Measurements from ENCODE around the gene AHRR. TPM values are rescaled to one million over a fixed set of nuclear protein-coding genes. Genes with fewer than 3 reads are reported as not detected.
"Not testable (repeated sequence)": the region's sequence is repeated elsewhere in the genome, so short reads cannot be mapped to it uniquely, and the experiment has no call there.

AHRR gene
- total RNA-seq, 1 donor from 2014 or later = 0.29 TPM

DNA sequence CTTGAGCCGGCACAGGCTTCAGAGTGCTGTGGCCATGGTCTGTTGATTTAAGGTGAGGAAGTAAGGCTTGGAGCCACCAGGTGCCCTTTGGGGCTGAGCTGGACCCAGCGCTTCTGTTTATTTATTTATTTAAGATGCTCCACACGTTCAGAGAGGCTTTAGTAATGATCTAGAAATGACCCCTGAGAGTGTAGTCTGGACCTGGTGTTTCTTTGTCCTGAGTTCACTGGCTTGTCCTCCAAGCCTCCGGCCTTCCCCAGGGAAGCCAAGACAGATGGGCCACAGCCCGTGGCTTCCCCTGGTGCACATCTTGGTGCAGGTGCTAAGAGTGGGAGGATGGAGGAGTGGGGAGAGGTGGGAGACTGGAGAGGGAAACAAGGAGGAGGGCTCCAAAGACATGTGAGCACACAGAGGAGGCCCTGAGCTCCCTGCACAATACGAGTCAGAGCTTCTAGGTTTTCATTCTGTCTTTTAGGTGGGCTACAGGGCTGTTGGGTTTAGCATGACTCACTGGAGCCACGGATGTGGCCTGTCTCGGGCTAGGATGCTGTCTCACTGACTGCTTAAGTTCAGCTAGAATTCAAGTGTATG is 56.9 kb downstream of the AHRR start:
- H3K4me3 ChIP-seq (ENCODE audit: low read depth, low read length) = no peak overlapping the region
- TF ChIP-seq, protein P1, sequence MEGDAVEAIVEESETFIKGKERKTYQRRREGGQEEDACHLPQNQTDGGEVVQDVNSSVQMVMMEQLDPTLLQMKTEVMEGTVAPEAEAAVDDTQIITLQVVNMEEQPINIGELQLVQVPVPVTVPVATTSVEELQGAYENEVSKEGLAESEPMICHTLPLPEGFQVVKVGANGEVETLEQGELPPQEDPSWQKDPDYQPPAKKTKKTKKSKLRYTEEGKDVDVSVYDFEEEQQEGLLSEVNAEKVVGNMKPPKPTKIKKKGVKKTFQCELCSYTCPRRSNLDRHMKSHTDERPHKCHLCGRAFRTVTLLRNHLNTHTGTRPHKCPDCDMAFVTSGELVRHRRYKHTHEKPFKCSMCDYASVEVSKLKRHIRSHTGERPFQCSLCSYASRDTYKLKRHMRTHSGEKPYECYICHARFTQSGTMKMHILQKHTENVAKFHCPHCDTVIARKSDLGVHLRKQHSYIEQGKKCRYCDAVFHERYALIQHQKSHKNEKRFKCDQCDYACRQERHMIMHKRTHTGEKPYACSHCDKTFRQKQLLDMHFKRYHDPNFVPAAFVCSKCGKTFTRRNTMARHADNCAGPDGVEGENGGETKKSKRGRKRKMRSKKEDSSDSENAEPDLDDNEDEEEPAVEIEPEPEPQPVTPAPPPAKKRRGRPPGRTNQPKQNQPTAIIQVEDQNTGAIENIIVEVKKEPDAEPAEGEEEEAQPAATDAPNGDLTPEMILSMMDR (conservative IDR thresholded peaks at IDR 0.05; ENCODE audit: low read depth, low read length) = no peak
- DNase-seq (ENCODE audit: low read depth) = no peak

DNA sequence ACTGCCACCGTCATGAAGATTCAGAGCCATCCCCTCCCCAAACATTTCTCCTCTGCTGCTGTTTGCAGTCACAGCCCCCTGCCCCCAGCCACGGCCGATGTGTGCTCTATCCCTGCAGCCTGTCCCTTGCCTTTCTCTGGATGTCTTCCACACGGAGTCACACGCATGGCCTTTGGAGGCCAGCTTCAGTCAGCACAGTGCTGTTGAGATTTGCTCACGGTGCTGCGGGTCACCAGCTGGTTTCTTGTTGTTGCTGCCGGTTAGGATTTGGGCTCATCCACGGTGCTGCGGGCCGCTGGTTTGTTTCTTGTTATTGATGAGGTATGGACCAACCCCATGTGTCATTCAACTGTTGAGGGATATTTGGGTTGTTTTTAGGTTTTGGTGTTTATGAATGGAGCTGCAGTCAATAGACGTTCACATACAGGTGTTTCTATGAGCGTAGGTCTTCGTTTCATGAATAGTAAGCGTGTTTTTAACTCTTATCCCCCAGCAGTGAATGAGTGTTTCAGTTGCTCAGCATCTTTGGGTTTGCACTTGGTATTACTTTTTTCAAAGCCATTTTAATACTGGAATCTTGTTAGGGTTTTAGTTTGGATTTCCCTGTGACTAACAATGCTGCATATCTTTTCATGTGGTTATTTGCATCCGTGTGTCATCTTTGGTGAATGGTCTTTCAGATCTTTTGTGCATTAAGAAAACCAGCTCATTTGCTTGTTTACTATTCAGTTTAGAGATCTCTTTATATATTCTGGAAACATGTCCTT is 57.6 kb downstream of the AHRR start:
- DNase-seq (ENCODE audit: low read depth) = no peak
- TF ChIP-seq, protein P1 (conservative IDR thresholded peaks at IDR 0.05; ENCODE audit: low read depth, low read length) = no peak
- no peak overlapping the region for H3K4me3 ChIP-seq (ENCODE audit: low read depth, low read length)

DNA sequence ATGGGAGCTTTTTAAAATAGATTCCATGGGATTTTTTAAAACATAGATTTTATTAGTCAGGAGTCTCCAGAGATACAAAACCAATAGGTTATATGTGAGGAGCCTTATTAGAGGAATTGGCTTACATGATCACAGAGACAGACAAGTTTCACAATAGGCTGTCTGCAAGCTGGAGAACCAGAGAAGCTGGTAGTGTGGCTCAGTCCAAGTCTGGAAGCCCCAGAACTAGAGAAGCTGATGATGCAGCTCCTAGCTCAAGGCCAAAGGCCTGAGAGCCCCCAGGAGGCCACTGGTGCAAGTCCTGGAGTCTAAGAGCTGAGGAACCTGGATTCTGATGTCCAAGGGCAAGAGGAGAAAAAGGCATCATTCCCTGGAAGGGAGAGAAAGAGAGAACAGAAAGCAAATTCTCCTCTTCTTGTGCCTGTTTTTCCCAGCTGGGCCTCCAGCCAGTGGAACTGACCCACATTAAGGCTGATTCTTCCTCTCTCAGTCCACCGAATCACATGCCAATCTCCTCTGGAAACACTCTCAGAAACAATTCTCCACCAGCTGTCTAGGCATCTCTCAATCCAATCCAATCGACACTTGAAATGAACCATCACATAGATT is 59.3 kb downstream of the AHRR start:
- H3K4me3 ChIP-seq (ENCODE audit: low read depth, low read length) = no peak overlapping the region
- TF ChIP-seq, protein P1 (conservative IDR thresholded peaks at IDR 0.05; ENCODE audit: low read depth, low read length) = no peak
- no peak for DNase-seq (ENCODE audit: low read depth)

DNA sequence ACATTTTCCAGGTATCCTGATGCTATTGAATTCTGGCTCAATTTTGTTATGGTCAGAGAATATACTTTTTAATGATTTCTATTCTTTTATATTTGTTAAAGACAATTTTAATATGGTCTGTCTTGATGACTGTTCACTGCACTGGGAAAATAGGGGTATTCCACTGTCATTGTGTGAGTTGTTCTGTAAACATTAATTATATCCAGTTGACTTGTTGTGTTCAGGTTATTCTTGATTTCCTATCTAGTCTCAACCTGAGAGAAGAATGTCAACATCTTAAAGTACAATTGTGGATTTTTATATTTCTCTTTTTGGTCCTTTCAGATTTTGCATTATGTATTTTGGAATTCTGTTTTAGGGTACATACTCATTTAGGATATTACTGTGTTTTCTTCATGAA is 61.6 kb downstream of the AHRR start:
- H3K4me3 ChIP-seq (ENCODE audit: low read depth, low read length) = no peak overlapping the region
- DNase-seq (ENCODE audit: low read depth) = no peak
- TF ChIP-seq, protein P1 (conservative IDR thresholded peaks at IDR 0.05; ENCODE audit: low read depth, low read length) = no peak

DNA sequence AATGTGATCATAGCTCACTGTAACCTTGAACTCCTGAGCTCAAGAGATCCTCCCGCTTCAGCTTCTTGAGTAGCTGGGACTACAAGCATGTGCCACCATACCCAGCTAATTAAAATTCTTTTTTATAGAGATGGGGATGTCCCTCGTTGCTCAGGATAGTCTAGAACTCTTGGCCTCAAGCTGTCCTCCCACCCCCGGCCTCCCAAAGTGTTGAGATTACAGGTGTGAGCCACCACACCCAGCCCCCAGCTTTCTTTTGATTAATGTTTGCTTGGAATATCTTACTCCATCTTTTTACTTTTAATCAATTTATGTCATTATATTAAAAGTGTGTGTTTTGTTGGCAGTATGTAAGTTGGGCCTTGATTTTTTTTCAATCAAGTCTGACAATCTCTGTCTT is 62.1 kb downstream of the AHRR start:
- no peak for DNase-seq (ENCODE audit: low read depth)
- no peak overlapping the region for H3K4me3 ChIP-seq (ENCODE audit: low read depth, low read length)
- TF ChIP-seq, protein P1 (conservative IDR thresholded peaks at IDR 0.05; ENCODE audit: low read depth, low read length) = no peak

DNA sequence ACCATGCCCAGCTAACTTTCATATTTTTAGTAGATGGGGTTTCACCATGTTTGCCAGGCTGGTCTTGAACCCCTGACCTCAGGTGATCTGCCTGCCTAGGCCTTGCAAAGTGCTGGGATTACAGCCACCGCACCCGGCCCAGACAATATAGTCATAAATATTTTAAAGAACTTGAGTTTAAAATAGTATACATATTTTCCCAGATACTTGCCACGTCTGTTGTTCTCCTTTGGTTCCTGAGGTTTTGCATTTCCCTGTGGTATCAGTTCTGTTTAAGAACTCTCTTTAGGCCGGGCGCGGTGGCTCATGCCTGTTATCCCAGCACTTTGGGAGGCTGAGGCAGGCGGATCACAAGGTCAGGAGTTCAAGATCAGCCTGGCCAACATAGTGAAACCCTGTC is 63.1 kb downstream of the AHRR start:
- not testable (repeated sequence) for DNase-seq (ENCODE audit: low read depth); H3K4me3 ChIP-seq (ENCODE audit: low read depth, low read length)

DNA sequence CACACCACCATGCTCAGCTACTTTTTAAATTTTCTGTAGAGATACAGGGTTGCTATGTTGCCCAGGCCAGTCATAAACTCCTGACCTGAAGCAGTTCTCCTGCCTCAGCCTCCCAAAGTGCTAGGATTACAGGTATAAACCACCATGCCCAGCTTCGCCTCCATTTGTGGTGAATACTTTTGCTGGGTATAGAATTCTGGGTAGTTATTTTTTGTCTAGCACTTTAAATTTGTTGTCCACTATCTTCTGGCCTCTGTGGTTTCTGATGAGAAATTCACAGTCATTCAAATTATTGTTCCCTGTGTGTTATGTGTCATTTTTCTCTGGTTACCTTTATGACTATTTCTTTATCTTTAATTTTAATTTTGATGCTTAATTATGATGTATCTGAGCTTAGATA is 63.8 kb downstream of the AHRR start:
- TF ChIP-seq, protein P1 (conservative IDR thresholded peaks at IDR 0.05; ENCODE audit: low read depth, low read length) = no peak
- no peak overlapping the region for H3K4me3 ChIP-seq (ENCODE audit: low read depth, low read length)
- DNase-seq (ENCODE audit: low read depth) = no peak

Measured in epithelial cell of proximal tubule (primary cell).